LHCN-M2 (cell line): ENCODE results near the gene SPINK9. TPM values are rescaled to one million over a fixed set of nuclear protein-coding genes. Genes with fewer than 3 reads are reported as not detected.

Experiments
- DNase-seq: peaks from one replicate; pipeline ENCODE4 v3.0.0-alpha.2; 2012; ENCODE audit warnings: low read depth
- total RNA-seq: library from RNA; depleted of rRNA; stranded (reverse); fragments of >200 nt; gene quantifications from 2 replicates; pipeline ENCODE4 v1.2.3, GENCODE V29; 2014; rRNA removed

The SPINK9 gene
- total RNA-seq, 1 experiment from 2014 or later, result not detected

- no peak for DNase-seq
These were observed 29.0 kb downstream of the SPINK9 start for GRCh38 chr5:148364343-148364742.

- DNase-seq, result no peak
These were observed 32.9 kb downstream of the SPINK9 start for GRCh38 chr5:148368299-148368698.

GRCh38 chr5:148372166-148372725 lies 36.9 kb downstream of the SPINK9 start:
- DNase-seq, result no peak

GRCh38 chr5:148372893-148373292 lies 37.5 kb downstream of the SPINK9 start:
- DNase-seq, result no peak

- DNase-seq, result peak; percentile 55
These were observed 39.5 kb downstream of the SPINK9 start for GRCh38 chr5:148374690-148375360.

GRCh38 chr5:148376198-148376597 lies 40.8 kb downstream of the SPINK9 start:
- no peak for DNase-seq

- DNase-seq, result no peak
These were observed 43.3 kb downstream of the SPINK9 start for GRCh38 chr5:148378670-148379069.

GRCh38 chr5:148379340-148379739 lies 44.0 kb downstream of the SPINK9 start:
- no peak for DNase-seq

- no peak for DNase-seq
These were observed 46.5 kb downstream of the SPINK9 start for GRCh38 chr5:148381906-148382305.

GRCh38 chr5:148382961-148383360 lies 47.6 kb downstream of the SPINK9 start:
- no peak for DNase-seq

GRCh38 chr5:148383564-148384379 lies 48.4 kb downstream of the SPINK9 start, which contains the start of gene FBXO38:
Gene FBXO38, plus strand, starts transcription at chr5:148383958. Its CDS starts 10,819 bp downstream, at chr5:148394777.
- DNase-seq, result peak; percentile 95

GRCh38 chr5:148384380-148384737 lies 49.0 kb downstream of the SPINK9 start:
- no peak for DNase-seq

GRCh38 chr5:148385094-148385493 lies 49.7 kb downstream of the SPINK9 start:
- DNase-seq, result no peak

- no peak for DNase-seq
These were observed 50.7 kb downstream of the SPINK9 start for GRCh38 chr5:148386041-148386440.

- peak; percentile 78 for DNase-seq
These were observed 52.0 kb downstream of the SPINK9 start for GRCh38 chr5:148387325-148387724.

- no peak for DNase-seq
These were observed 53.3 kb downstream of the SPINK9 start for GRCh38 chr5:148388696-148389095.

Other genes with a start within 250 kb of the SPINK9 start
- gene SPINK14, start 167.0 kb upstream of the SPINK9 start, total RNA-seq, result not detected in 2 replicates
- not detected in 2 replicates for gene SPINK6, start 132.5 kb upstream of the SPINK9 start, total RNA-seq
- not detected in 2 replicates for gene MARCOL, start 97.0 kb upstream of the SPINK9 start, total RNA-seq
- not detected in 2 replicates for gene SPINK13, start 66.8 kb upstream of the SPINK9 start, total RNA-seq
- gene SPINK7, start 23.1 kb upstream of the SPINK9 start, total RNA-seq, result not detected in 2 replicates
- 34.5 and 35.5 TPM in 2 replicates for gene FBXO38, start 48.4 kb downstream of the SPINK9 start, total RNA-seq